ENCODE measurements around the gene ACTG2. TPM values are rescaled to one million over a fixed set of nuclear protein-coding genes. Genes with fewer than 3 reads are reported as not detected.
A peak's percentile ranks its signal among the peaks of the same experiment; 100 is the strongest.

ACTG2 gene
- total and polyA plus RNA-seq, 2 experiments from 2014 or later = 20.3 to 41.1 TPM

GRCh38 chr2:73906847-73907505, 14.2 kb downstream of the ACTG2 start:
- Histone ChIP-seq H4K20me1 (ENCODE audit: insufficient read depth, poor library complexity, severe bottlenecking) (no peaks in the 10 kb centered on the region), H3K79me2 (no peaks in the 10 kb centered on the region), H2AFZ (no peak overlapping the region), H3K27ac (no peak overlapping the region), H3K4me1 (ENCODE audit: insufficient read depth) (no peaks in the 10 kb centered on the region), H3K4me2 (no peak overlapping the region), H3K4me3 (no peak overlapping the region), H3K27me3 (no peaks in the 10 kb centered on the region), H3K9me3 (ENCODE audit: low read depth) (no peaks in the 10 kb centered on the region), H3K36me3 (replicated peaks; ENCODE audit: insufficient read depth, low read depth) (no peaks in the 10 kb centered on the region), H3K9me2 (replicated peaks; ENCODE audit: insufficient read depth) (no peaks in the 10 kb centered on the region)
- no peak for DNase-seq (ENCODE audit: low spot score)
- TF ChIP-seq EZH2phosphoT487 (IDR thresholded peaks at IDR 0.05; ENCODE audit: low read depth, severe bottlenecking, unreplicated experiment) (no peak), EZH2 (IDR thresholded peaks at IDR 0.05; ENCODE audit: borderline replicate concordance) (no peak), CTCF (IDR thresholded peaks at IDR 0.05; ENCODE audit: poor library complexity) (no peak)
- WGBS (ENCODE audit: low lambda C conversion rate, missing lambda C conversion rate) = 76% methylated on average over 5 of the region's 5 CpGs

- no peak overlapping the region for H3K4me2 ChIP-seq
- H3K36me3 ChIP-seq (replicated peaks; ENCODE audit: insufficient read depth, low read depth) = no peaks in the 10 kb centered on the region
Measured at GRCh38 chr2:73907840-73908452, 15.1 kb downstream of the ACTG2 start.

GRCh38 chr2:73908689-73909652, 16.2 kb downstream of the ACTG2 start:
- no peaks in the 10 kb centered on the region for H3K9me2 ChIP-seq (replicated peaks; ENCODE audit: insufficient read depth)
- H3K79me2 ChIP-seq = no peaks in the 10 kb centered on the region
- 95% methylated on average over 10 of the region's 10 CpGs for WGBS (ENCODE audit: low lambda C conversion rate, missing lambda C conversion rate)
- no peak overlapping the region for H2AFZ ChIP-seq
- no peaks in the 10 kb centered on the region for H3K4me1 ChIP-seq (ENCODE audit: insufficient read depth)
- H3K36me3 ChIP-seq (replicated peaks; ENCODE audit: insufficient read depth, low read depth) = no peaks in the 10 kb centered on the region
- H3K4me2 ChIP-seq = no peak overlapping the region
- no peaks in the 10 kb centered on the region for H4K20me1 ChIP-seq (ENCODE audit: insufficient read depth, poor library complexity, severe bottlenecking)
- H3K27me3 ChIP-seq = no peaks in the 10 kb centered on the region
- TF ChIP-seq CTCF (IDR thresholded peaks at IDR 0.05; ENCODE audit: poor library complexity) (no peak), EZH2 (IDR thresholded peaks at IDR 0.05; ENCODE audit: borderline replicate concordance) (no peak), EZH2phosphoT487 (IDR thresholded peaks at IDR 0.05; ENCODE audit: low read depth, severe bottlenecking, unreplicated experiment) (no peak)
- no peaks in the 10 kb centered on the region for H3K9me3 ChIP-seq (ENCODE audit: low read depth)
- no peak overlapping the region for H3K4me3 ChIP-seq
- H3K27ac ChIP-seq = no peak overlapping the region
- no peak for DNase-seq (ENCODE audit: low spot score)

More at GRCh38 chr2:73907840-73908452, 15.1 kb downstream of the ACTG2 start:
- TF ChIP-seq CTCF (IDR thresholded peaks at IDR 0.05; ENCODE audit: poor library complexity) (peak; percentile 21), EZH2 (IDR thresholded peaks at IDR 0.05; ENCODE audit: borderline replicate concordance) (no peak)
- no peaks in the 10 kb centered on the region for H3K9me2 ChIP-seq (replicated peaks; ENCODE audit: insufficient read depth)
- no peak overlapping the region for H3K27ac ChIP-seq
- H3K79me2 ChIP-seq = no peaks in the 10 kb centered on the region
- H3K4me3 ChIP-seq = no peak overlapping the region
- no peaks in the 10 kb centered on the region for H3K27me3 ChIP-seq
- H3K4me1 ChIP-seq (ENCODE audit: insufficient read depth) = no peaks in the 10 kb centered on the region
- DNase-seq (ENCODE audit: low spot score) = peak; percentile 23
- 39% methylated on average over 5 of the region's 5 CpGs for WGBS (ENCODE audit: low lambda C conversion rate, missing lambda C conversion rate)
- H4K20me1 ChIP-seq (ENCODE audit: insufficient read depth, poor library complexity, severe bottlenecking) = no peaks in the 10 kb centered on the region
- H2AFZ ChIP-seq = no peak overlapping the region
- H3K9me3 ChIP-seq (ENCODE audit: low read depth) = no peaks in the 10 kb centered on the region

Data from hepatocyte (in vitro differentiated cells).